GM19043 (cell line): ENCODE data around the gene SMAGP.
"Not testable (repeated sequence)": the region's sequence is repeated elsewhere in the genome, so short reads cannot be mapped to it uniquely, and the experiment has no call there.

ENCODE experiments used
- ATAC-seq: cut with Tn5 transposase; IDR thresholded peaks from one replicate; pipeline ENCODE4 v1.9.1; 2021; ENCODE audit warnings: low read depth; ENCODE audit not compliant: unreplicated experiment

Gene SMAGP

GRCh38 chr12:51265024-51265423, 5.2 kb downstream of the SMAGP start:
- ATAC-seq, result no peak

- no peak for ATAC-seq
Observed at GRCh38 chr12:51264297-51264696, 5.9 kb downstream of the SMAGP start.

- ATAC-seq, result no peak
Observed at GRCh38 chr12:51263341-51263740, 6.9 kb downstream of the SMAGP start.

- ATAC-seq, result no peak
Observed at GRCh38 chr12:51262758-51263177, 7.4 kb downstream of the SMAGP start.

- ATAC-seq, result not testable (repeated sequence)
Observed at GRCh38 chr12:51259600-51259999, 10.6 kb downstream of the SMAGP start.

- no peak for ATAC-seq
Observed at GRCh38 chr12:51254536-51254935, 15.7 kb downstream of the SMAGP start.

GRCh38 chr12:51253276-51253675, 16.9 kb downstream of the SMAGP start:
- no peak for ATAC-seq

- no peak for ATAC-seq
Observed at GRCh38 chr12:51247523-51248206, 22.6 kb downstream of the SMAGP start.

GRCh38 chr12:51246254-51246853, 23.9 kb downstream of the SMAGP start:
- ATAC-seq, result no peak

- ATAC-seq, result no peak
Observed at GRCh38 chr12:51245476-51246253, 24.6 kb downstream of the SMAGP start.

- no peak for ATAC-seq
Observed at GRCh38 chr12:51244269-51244668, 25.9 kb downstream of the SMAGP start.

- no peak for ATAC-seq
Observed at GRCh38 chr12:51242876-51243275, 27.3 kb downstream of the SMAGP start.

GRCh38 chr12:51242120-51242519, 28.1 kb downstream of the SMAGP start:
- no peak for ATAC-seq

- no peak for ATAC-seq
Observed at GRCh38 chr12:51240971-51241370, 29.2 kb downstream of the SMAGP start.

- peak; percentile 91 for ATAC-seq
Observed at GRCh38 chr12:51238510-51239334, 31.5 kb downstream of the SMAGP start, which contains the start of gene DAZAP2. Gene DAZAP2 (plus strand): TSS chr12:51238826. CDS start chr12:51238908, 82 bp downstream.

- no peak for ATAC-seq
Observed at GRCh38 chr12:51238037-51238509, 32.1 kb downstream of the SMAGP start.

- no peak for ATAC-seq
Observed at GRCh38 chr12:51234530-51234929, 35.7 kb downstream of the SMAGP start.

GRCh38 chr12:51232642-51233041, 37.6 kb downstream of the SMAGP start:
- ATAC-seq, result no peak

GRCh38 chr12:51229116-51229809, 41.0 kb downstream of the SMAGP start:
- ATAC-seq, result no peak

- ATAC-seq, result no peak
Observed at GRCh38 chr12:51227962-51228361, 42.3 kb downstream of the SMAGP start.
